Measurements from ENCODE around the gene SLC19A1.

SLC19A1 gene

GRCh38 chr21:45465611-45466329 lies 76.5 kb downstream of the SLC19A1 start:
- Histone ChIP-seq H3K9me3 (ENCODE audit: control insufficient read depth in 2 of 2, low read length in 2 of 2) (no peaks in the 10 kb centered on the region), H3K4me3 (ENCODE audit: low read length in 2 of 2) (peak overlapping the region in 1 of 2 donors; percentile 1), H3K9ac (ENCODE audit: low read depth in 1 of 2, low read length in 2 of 2) (no peak overlapping the region), H3K27ac (ENCODE audit: low read depth in 2 of 2, low read length in 2 of 2) (no peak overlapping the region), H3K4me1 (ENCODE audit: control insufficient read depth in 2 of 2, insufficient read depth in 2 of 2, low read length in 2 of 2) (peaks cover 0 to 2% of the 10 kb centered on the region in 2 donors), H3K36me3 (ENCODE audit: control insufficient read depth in 2 of 2, insufficient read depth in 2 of 2, low read length in 2 of 2) (no peaks in the 10 kb centered on the region), H3K27me3 (ENCODE audit: control insufficient read depth in 2 of 2, insufficient read depth in 2 of 2, low read length in 2 of 2) (no peaks in the 10 kb centered on the region)

- H3K36me3 ChIP-seq (ENCODE audit: control insufficient read depth in 2 of 2, insufficient read depth in 2 of 2, low read length in 2 of 2), result no peaks in the 10 kb centered on the region
- H3K27ac ChIP-seq (ENCODE audit: low read depth in 2 of 2, low read length in 2 of 2), result peak overlapping the region in 1 of 2 donors; percentile 58
- no peaks in the 10 kb centered on the region for H3K4me1 ChIP-seq (ENCODE audit: control insufficient read depth in 2 of 2, insufficient read depth in 2 of 2, low read length in 2 of 2)
- H3K9me3 ChIP-seq (ENCODE audit: control insufficient read depth in 2 of 2, low read length in 2 of 2), result no peaks in the 10 kb centered on the region
- no peaks in the 10 kb centered on the region for H3K27me3 ChIP-seq (ENCODE audit: control insufficient read depth in 2 of 2, insufficient read depth in 2 of 2, low read length in 2 of 2)
- no peak overlapping the region for H3K9ac ChIP-seq (ENCODE audit: low read depth in 1 of 2, low read length in 2 of 2)
- H3K4me3 ChIP-seq (ENCODE audit: low read length in 2 of 2), result peak overlapping the region in 1 of 2 donors; percentile 56
Observed at GRCh38 chr21:45465105-45465504, 77.1 kb downstream of the SLC19A1 start.

GRCh38 chr21:45464309-45464708 lies 77.9 kb downstream of the SLC19A1 start:
- no peaks in the 10 kb centered on the region for H3K27me3 ChIP-seq (ENCODE audit: control insufficient read depth in 2 of 2, insufficient read depth in 2 of 2, low read length in 2 of 2)
- H3K4me3 ChIP-seq (ENCODE audit: low read length in 2 of 2), result no peak overlapping the region
- no peak overlapping the region for H3K9ac ChIP-seq (ENCODE audit: low read depth in 1 of 2, low read length in 2 of 2)
- H3K9me3 ChIP-seq (ENCODE audit: control insufficient read depth in 2 of 2, low read length in 2 of 2), result no peaks in the 10 kb centered on the region
- H3K36me3 ChIP-seq (ENCODE audit: control insufficient read depth in 2 of 2, insufficient read depth in 2 of 2, low read length in 2 of 2), result no peaks in the 10 kb centered on the region
- H3K27ac ChIP-seq (ENCODE audit: low read depth in 2 of 2, low read length in 2 of 2), result peak overlapping the region in 1 of 2 donors; percentile 58
- H3K4me1 ChIP-seq (ENCODE audit: control insufficient read depth in 2 of 2, insufficient read depth in 2 of 2, low read length in 2 of 2), result no peaks in the 10 kb centered on the region

- Histone ChIP-seq H3K27me3 (ENCODE audit: control insufficient read depth in 2 of 2, insufficient read depth in 2 of 2, low read length in 2 of 2) (no peaks in the 10 kb centered on the region), H3K36me3 (ENCODE audit: control insufficient read depth in 2 of 2, insufficient read depth in 2 of 2, low read length in 2 of 2) (no peaks in the 10 kb centered on the region), H3K9me3 (ENCODE audit: control insufficient read depth in 2 of 2, low read length in 2 of 2) (no peaks in the 10 kb centered on the region), H3K9ac (ENCODE audit: low read depth in 1 of 2, low read length in 2 of 2) (no peak overlapping the region), H3K4me3 (ENCODE audit: low read length in 2 of 2) (no peak overlapping the region), H3K4me1 (ENCODE audit: control insufficient read depth in 2 of 2, insufficient read depth in 2 of 2, low read length in 2 of 2) (no peaks in the 10 kb centered on the region), H3K27ac (ENCODE audit: low read depth in 2 of 2, low read length in 2 of 2) (no peak overlapping the region)
Observed at GRCh38 chr21:45463871-45464270, 78.4 kb downstream of the SLC19A1 start.

GRCh38 chr21:45461806-45462341 lies 80.4 kb downstream of the SLC19A1 start:
- no peaks in the 10 kb centered on the region for H3K9me3 ChIP-seq (ENCODE audit: control insufficient read depth in 2 of 2, low read length in 2 of 2)
- H3K27ac ChIP-seq (ENCODE audit: low read depth in 2 of 2, low read length in 2 of 2), result no peak overlapping the region
- H3K36me3 ChIP-seq (ENCODE audit: control insufficient read depth in 2 of 2, insufficient read depth in 2 of 2, low read length in 2 of 2), result no peaks in the 10 kb centered on the region
- H3K4me3 ChIP-seq (ENCODE audit: low read length in 2 of 2), result no peak overlapping the region
- no peak overlapping the region for H3K9ac ChIP-seq (ENCODE audit: low read depth in 1 of 2, low read length in 2 of 2)
- H3K27me3 ChIP-seq (ENCODE audit: control insufficient read depth in 2 of 2, insufficient read depth in 2 of 2, low read length in 2 of 2), result no peaks in the 10 kb centered on the region
- no peaks in the 10 kb centered on the region for H3K4me1 ChIP-seq (ENCODE audit: control insufficient read depth in 2 of 2, insufficient read depth in 2 of 2, low read length in 2 of 2)

- Histone ChIP-seq H3K9me3 (ENCODE audit: control insufficient read depth in 2 of 2, low read length in 2 of 2) (no peaks in the 10 kb centered on the region), H3K9ac (ENCODE audit: low read depth in 1 of 2, low read length in 2 of 2) (no peak overlapping the region), H3K4me1 (ENCODE audit: control insufficient read depth in 2 of 2, insufficient read depth in 2 of 2, low read length in 2 of 2) (no peaks in the 10 kb centered on the region), H3K36me3 (ENCODE audit: control insufficient read depth in 2 of 2, insufficient read depth in 2 of 2, low read length in 2 of 2) (no peaks in the 10 kb centered on the region), H3K4me3 (ENCODE audit: low read length in 2 of 2) (no peak overlapping the region), H3K27ac (ENCODE audit: low read depth in 2 of 2, low read length in 2 of 2) (no peak overlapping the region), H3K27me3 (ENCODE audit: control insufficient read depth in 2 of 2, insufficient read depth in 2 of 2, low read length in 2 of 2) (no peaks in the 10 kb centered on the region)
Observed at GRCh38 chr21:45461369-45461750, 80.9 kb downstream of the SLC19A1 start.

- no peaks in the 10 kb centered on the region for H3K27me3 ChIP-seq (ENCODE audit: control insufficient read depth in 2 of 2, insufficient read depth in 2 of 2, low read length in 2 of 2)
- no peak overlapping the region for H3K27ac ChIP-seq (ENCODE audit: low read depth in 2 of 2, low read length in 2 of 2)
- no peaks in the 10 kb centered on the region for H3K4me1 ChIP-seq (ENCODE audit: control insufficient read depth in 2 of 2, insufficient read depth in 2 of 2, low read length in 2 of 2)
- H3K36me3 ChIP-seq (ENCODE audit: control insufficient read depth in 2 of 2, insufficient read depth in 2 of 2, low read length in 2 of 2), result no peaks in the 10 kb centered on the region
- no peaks in the 10 kb centered on the region for H3K9me3 ChIP-seq (ENCODE audit: control insufficient read depth in 2 of 2, low read length in 2 of 2)
- no peak overlapping the region for H3K9ac ChIP-seq (ENCODE audit: low read depth in 1 of 2, low read length in 2 of 2)
- H3K4me3 ChIP-seq (ENCODE audit: low read length in 2 of 2), result no peak overlapping the region
Observed at GRCh38 chr21:45460611-45461368, 81.5 kb downstream of the SLC19A1 start.

GRCh38 chr21:45460011-45460565 lies 82.2 kb downstream of the SLC19A1 start:
- no peak overlapping the region for H3K9ac ChIP-seq (ENCODE audit: low read depth in 1 of 2, low read length in 2 of 2)
- no peak overlapping the region for H3K4me3 ChIP-seq (ENCODE audit: low read length in 2 of 2)
- H3K9me3 ChIP-seq (ENCODE audit: control insufficient read depth in 2 of 2, low read length in 2 of 2), result no peaks in the 10 kb centered on the region
- no peaks in the 10 kb centered on the region for H3K27me3 ChIP-seq (ENCODE audit: control insufficient read depth in 2 of 2, insufficient read depth in 2 of 2, low read length in 2 of 2)
- no peak overlapping the region for H3K27ac ChIP-seq (ENCODE audit: low read depth in 2 of 2, low read length in 2 of 2)
- no peaks in the 10 kb centered on the region for H3K4me1 ChIP-seq (ENCODE audit: control insufficient read depth in 2 of 2, insufficient read depth in 2 of 2, low read length in 2 of 2)
- no peaks in the 10 kb centered on the region for H3K36me3 ChIP-seq (ENCODE audit: control insufficient read depth in 2 of 2, insufficient read depth in 2 of 2, low read length in 2 of 2)

- no peaks in the 10 kb centered on the region for H3K4me1 ChIP-seq (ENCODE audit: control insufficient read depth in 2 of 2, insufficient read depth in 2 of 2, low read length in 2 of 2)
- no peak overlapping the region for H3K27ac ChIP-seq (ENCODE audit: low read depth in 2 of 2, low read length in 2 of 2)
- no peak overlapping the region for H3K9ac ChIP-seq (ENCODE audit: low read depth in 1 of 2, low read length in 2 of 2)
- H3K4me3 ChIP-seq (ENCODE audit: low read length in 2 of 2), result no peak overlapping the region
- H3K27me3 ChIP-seq (ENCODE audit: control insufficient read depth in 2 of 2, insufficient read depth in 2 of 2, low read length in 2 of 2), result no peaks in the 10 kb centered on the region
- no peaks in the 10 kb centered on the region for H3K36me3 ChIP-seq (ENCODE audit: control insufficient read depth in 2 of 2, insufficient read depth in 2 of 2, low read length in 2 of 2)
- H3K9me3 ChIP-seq (ENCODE audit: control insufficient read depth in 2 of 2, low read length in 2 of 2), result no peaks in the 10 kb centered on the region
Observed at GRCh38 chr21:45459171-45460010, 82.8 kb downstream of the SLC19A1 start.
